Measurements from ENCODE around the gene GTF2F2. TPM values are rescaled to one million over a fixed set of nuclear protein-coding genes. Genes with fewer than 3 reads are reported as not detected.

Gene GTF2F2
- total RNA-seq, 1 donor from 2014 or later: 24.8 TPM

- Mint-ChIP-seq H3K36me3 (ENCODE audit: insufficient read depth) (peaks cover 2% of the 10 kb centered on the region), H3K4me3 (ENCODE audit: low read depth) (no peak overlapping the region), H3K27ac (no peak overlapping the region), H3K9me3 (ENCODE audit: low read depth) (no peaks in the 10 kb centered on the region), H3K27me3 (no peaks in the 10 kb centered on the region), H3K4me1 (ENCODE audit: low read depth) (peaks cover 3% of the 10 kb centered on the region)
- no peak for DNase-seq (ENCODE audit: low spot score, unreplicated experiment)
- TF ChIP-seq CTCF (IDR thresholded peaks at IDR 0.05; ENCODE audit: unreplicated experiment): no peak
Observed at GRCh38 chr13:45328661-45329111, 208.4 kb downstream of the GTF2F2 start.

- H3K4me1 Mint-ChIP-seq (ENCODE audit: low read depth): peaks cover 3% of the 10 kb centered on the region
- H3K4me3 Mint-ChIP-seq (ENCODE audit: low read depth): no peak overlapping the region
- H3K27ac Mint-ChIP-seq: no peak overlapping the region
Observed at GRCh38 chr13:45331123-45331619, 210.9 kb downstream of the GTF2F2 start.

GRCh38 chr13:45331692-45332035, 211.4 kb downstream of the GTF2F2 start:
- H3K4me1 Mint-ChIP-seq (ENCODE audit: low read depth): peaks cover 3% of the 10 kb centered on the region

More at GRCh38 chr13:45331123-45331619, 210.9 kb downstream of the GTF2F2 start:
- TF ChIP-seq CTCF (IDR thresholded peaks at IDR 0.05; ENCODE audit: unreplicated experiment): no peak
- H3K27me3 Mint-ChIP-seq: no peaks in the 10 kb centered on the region
- no peaks in the 10 kb centered on the region for H3K9me3 Mint-ChIP-seq (ENCODE audit: low read depth)
- H3K36me3 Mint-ChIP-seq (ENCODE audit: insufficient read depth): peaks cover 8% of the 10 kb centered on the region
- DNase-seq (ENCODE audit: low spot score, unreplicated experiment): no peak

GRCh38 chr13:45332036-45332830, 211.9 kb downstream of the GTF2F2 start:
- H3K4me1 Mint-ChIP-seq (ENCODE audit: low read depth): peaks cover 3% of the 10 kb centered on the region
- no peak for TF ChIP-seq CTCF (IDR thresholded peaks at IDR 0.05; ENCODE audit: unreplicated experiment)
- no peak for DNase-seq (ENCODE audit: low spot score, unreplicated experiment)
- no peaks in the 10 kb centered on the region for H3K27me3 Mint-ChIP-seq
- H3K27ac Mint-ChIP-seq: no peak overlapping the region
- H3K36me3 Mint-ChIP-seq (ENCODE audit: insufficient read depth): peaks cover 17% of the 10 kb centered on the region
- H3K9me3 Mint-ChIP-seq (ENCODE audit: low read depth): no peaks in the 10 kb centered on the region
- no peak overlapping the region for H3K4me3 Mint-ChIP-seq (ENCODE audit: low read depth)

More at GRCh38 chr13:45331692-45332035, 211.4 kb downstream of the GTF2F2 start:
- TF ChIP-seq CTCF (IDR thresholded peaks at IDR 0.05; ENCODE audit: unreplicated experiment): no peak
- Mint-ChIP-seq H3K9me3 (ENCODE audit: low read depth) (no peaks in the 10 kb centered on the region), H3K4me3 (ENCODE audit: low read depth) (no peak overlapping the region), H3K27me3 (no peaks in the 10 kb centered on the region), H3K27ac (no peak overlapping the region), H3K36me3 (ENCODE audit: insufficient read depth) (peaks cover 12% of the 10 kb centered on the region)
- no peak for DNase-seq (ENCODE audit: low spot score, unreplicated experiment)

- TF ChIP-seq CTCF (IDR thresholded peaks at IDR 0.05; ENCODE audit: unreplicated experiment): no peak
- no peaks in the 10 kb centered on the region for H3K27me3 Mint-ChIP-seq
- no peak overlapping the region for H3K27ac Mint-ChIP-seq
- no peak overlapping the region for H3K4me3 Mint-ChIP-seq (ENCODE audit: low read depth)
- H3K36me3 Mint-ChIP-seq (ENCODE audit: insufficient read depth): peaks cover 19% of the 10 kb centered on the region
- DNase-seq (ENCODE audit: low spot score, unreplicated experiment): no peak
- H3K9me3 Mint-ChIP-seq (ENCODE audit: low read depth): no peaks in the 10 kb centered on the region
- peaks cover 3% of the 10 kb centered on the region for H3K4me1 Mint-ChIP-seq (ENCODE audit: low read depth)
Observed at GRCh38 chr13:45332831-45333219, 212.5 kb downstream of the GTF2F2 start.

Measured in progenitor cell of endocrine pancreas (in vitro differentiated cells).